ENCODE measurements around the gene FAM174B. TPM values are rescaled to one million over a fixed set of nuclear protein-coding genes. Genes with fewer than 3 reads are reported as not detected.

The FAM174B gene
- total RNA-seq, 1 donor from 2014 or later = 4.9 TPM

GRCh38 chr15:92676561-92676960 lies 21.0 kb upstream of the FAM174B start:
- H3K4me3 ChIP-seq = no peak overlapping the region
- no peak overlapping the region for H3K27ac ChIP-seq
- H3K36me3 ChIP-seq = no peaks in the 10 kb centered on the region
- no peaks in the 10 kb centered on the region for H3K9me3 ChIP-seq
- DNase-seq (ENCODE audit: extremely low spot score in 2 of 2) = no peak
- H3K4me1 ChIP-seq = peaks cover 2% of the 10 kb centered on the region
- intact Hi-C loops (cut with DNase I) = no loop called here
- no peaks in the 10 kb centered on the region for H3K27me3 ChIP-seq
- TF ChIP-seq, protein P1, sequence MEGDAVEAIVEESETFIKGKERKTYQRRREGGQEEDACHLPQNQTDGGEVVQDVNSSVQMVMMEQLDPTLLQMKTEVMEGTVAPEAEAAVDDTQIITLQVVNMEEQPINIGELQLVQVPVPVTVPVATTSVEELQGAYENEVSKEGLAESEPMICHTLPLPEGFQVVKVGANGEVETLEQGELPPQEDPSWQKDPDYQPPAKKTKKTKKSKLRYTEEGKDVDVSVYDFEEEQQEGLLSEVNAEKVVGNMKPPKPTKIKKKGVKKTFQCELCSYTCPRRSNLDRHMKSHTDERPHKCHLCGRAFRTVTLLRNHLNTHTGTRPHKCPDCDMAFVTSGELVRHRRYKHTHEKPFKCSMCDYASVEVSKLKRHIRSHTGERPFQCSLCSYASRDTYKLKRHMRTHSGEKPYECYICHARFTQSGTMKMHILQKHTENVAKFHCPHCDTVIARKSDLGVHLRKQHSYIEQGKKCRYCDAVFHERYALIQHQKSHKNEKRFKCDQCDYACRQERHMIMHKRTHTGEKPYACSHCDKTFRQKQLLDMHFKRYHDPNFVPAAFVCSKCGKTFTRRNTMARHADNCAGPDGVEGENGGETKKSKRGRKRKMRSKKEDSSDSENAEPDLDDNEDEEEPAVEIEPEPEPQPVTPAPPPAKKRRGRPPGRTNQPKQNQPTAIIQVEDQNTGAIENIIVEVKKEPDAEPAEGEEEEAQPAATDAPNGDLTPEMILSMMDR (IDR thresholded peaks at IDR 0.05) = no peak
- no peak for TF ChIP-seq POLR2AphosphoS5 (IDR thresholded peaks at IDR 0.05; ENCODE audit: insufficient read depth in 1 of 2, low read depth in 1 of 2)

- no peaks in the 10 kb centered on the region for H3K27me3 ChIP-seq
- no peaks in the 10 kb centered on the region for H3K36me3 ChIP-seq
- H3K9me3 ChIP-seq = no peaks in the 10 kb centered on the region
- intact Hi-C loops (cut with DNase I) = no loop called here
- TF ChIP-seq POLR2AphosphoS5 (IDR thresholded peaks at IDR 0.05; ENCODE audit: insufficient read depth in 1 of 2, low read depth in 1 of 2) = no peak
- TF ChIP-seq POLR2A (IDR thresholded peaks at IDR 0.05) = no peak
- TF ChIP-seq, protein P1 (IDR thresholded peaks at IDR 0.05) = no peak
- peak in 1 of 2 donors; percentile 56 for DNase-seq (ENCODE audit: extremely low spot score in 2 of 2)
- H3K4me1 ChIP-seq = no peaks in the 10 kb centered on the region
- no peak overlapping the region for H3K4me3 ChIP-seq
- H3K27ac ChIP-seq = no peak overlapping the region
These were observed 19.9 kb upstream of the FAM174B start for GRCh38 chr15:92675485-92675884.

DNA sequence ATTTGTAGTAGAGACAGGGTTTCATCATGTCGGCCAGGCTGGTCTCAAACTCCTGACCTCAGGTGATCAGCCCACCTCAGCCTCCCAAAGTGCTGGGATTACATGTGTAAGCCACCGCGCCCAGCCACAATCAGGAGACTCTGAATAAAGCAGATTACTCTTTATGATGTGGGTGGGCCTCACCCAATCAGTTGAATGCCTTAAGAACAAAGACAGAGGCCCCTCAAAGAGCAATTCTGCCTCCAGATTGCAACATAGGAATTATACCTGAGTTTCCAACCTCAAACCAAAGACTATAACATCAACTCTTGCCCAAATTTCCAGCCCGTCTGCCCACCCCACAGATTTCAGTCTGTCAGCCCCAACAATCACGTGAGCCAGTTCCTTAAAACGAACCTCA lies 18.8 kb upstream of the FAM174B start:
- TF ChIP-seq, protein P1 (IDR thresholded peaks at IDR 0.05) = no peak
- no peak for TF ChIP-seq POLR2AphosphoS5 (IDR thresholded peaks at IDR 0.05; ENCODE audit: insufficient read depth in 1 of 2, low read depth in 1 of 2)
- TF ChIP-seq POLR2A (IDR thresholded peaks at IDR 0.05) = no peak
- no peak overlapping the region for H3K4me3 ChIP-seq
- no peaks in the 10 kb centered on the region for H3K27me3 ChIP-seq
- no peak overlapping the region for H3K27ac ChIP-seq
- peak in 1 of 2 donors; percentile 20 for DNase-seq (ENCODE audit: extremely low spot score in 2 of 2)
- no peaks in the 10 kb centered on the region for H3K36me3 ChIP-seq
- no peaks in the 10 kb centered on the region for H3K9me3 ChIP-seq
- intact Hi-C loops (cut with DNase I) = no loop called here
- H3K4me1 ChIP-seq = no peaks in the 10 kb centered on the region

- no peak for DNase-seq (ENCODE audit: extremely low spot score in 2 of 2)
- H3K9me3 ChIP-seq = no peaks in the 10 kb centered on the region
- intact Hi-C loops (cut with DNase I) = no loop called here
These were observed 16.5 kb upstream of the FAM174B start for GRCh38 chr15:92672102-92672501.

GRCh38 chr15:92671406-92671805 lies 15.8 kb upstream of the FAM174B start:
- Histone ChIP-seq H3K4me1 (no peaks in the 10 kb centered on the region), H3K36me3 (no peaks in the 10 kb centered on the region), H3K9me3 (no peaks in the 10 kb centered on the region), H3K27ac (no peak overlapping the region), H3K4me3 (no peak overlapping the region), H3K27me3 (no peaks in the 10 kb centered on the region)
- TF ChIP-seq POLR2AphosphoS5 (IDR thresholded peaks at IDR 0.05; ENCODE audit: insufficient read depth in 1 of 2, low read depth in 1 of 2) (no peak), POLR2A (IDR thresholded peaks at IDR 0.05) (no peak)
- TF ChIP-seq, protein P1 (IDR thresholded peaks at IDR 0.05) = no peak
- DNase-seq (ENCODE audit: extremely low spot score in 2 of 2) = peak in 1 of 2 donors; percentile 27
- intact Hi-C loops (cut with DNase I) = no loop called here

More at GRCh38 chr15:92672102-92672501, 16.5 kb upstream of the FAM174B start:
- H3K4me1 ChIP-seq = no peaks in the 10 kb centered on the region
- TF ChIP-seq POLR2AphosphoS5 (IDR thresholded peaks at IDR 0.05; ENCODE audit: insufficient read depth in 1 of 2, low read depth in 1 of 2) (no peak), POLR2A (IDR thresholded peaks at IDR 0.05) (no peak)
- TF ChIP-seq, protein P1 (IDR thresholded peaks at IDR 0.05) = no peak
- no peaks in the 10 kb centered on the region for H3K36me3 ChIP-seq
- no peak overlapping the region for H3K27ac ChIP-seq
- H3K4me3 ChIP-seq = no peak overlapping the region
- H3K27me3 ChIP-seq = no peaks in the 10 kb centered on the region
